GM12878 (cell line): ENCODE measurements around the gene NCAM2. TPM values are rescaled to one million over a fixed set of nuclear protein-coding genes. Genes with fewer than 3 reads are reported as not detected.

Source experiments
- ATAC-seq: fragments of 200-7000 bp; cut with Tn5 transposase; 3 replicates; pipeline ENCODE4 v1.9.1; 2020; ENCODE audit warnings: mild to moderate bottlenecking, moderate library complexity
- BruUV-seq: library from RNA; stranded (reverse); fragments of 400-500 nt; replicated peaks from 2 replicates; lab custom pipeline; 2021; lab: Mats Ljungman, UMichigan
- CTCF ChIA-PET: fragments of 300-600 bp; sonication (Branson Sonifier 250); formaldehyde crosslinking; extraction: SDS; loops from one replicate; lab custom pipeline; 2021; ENCODE audit warnings: inconsistent platforms; lab: Yijun Ruan, JAX
- POLR2A ChIA-PET: fragments of 350-600 bp; formaldehyde crosslinking; extraction: SDS; loops from one replicate; lab custom pipeline; 2021; ENCODE audit warnings: inconsistent platforms; lab: Charles Lee
- RAD21 ChIA-PET: fragments of 300-600 bp; sonication (Branson Sonifier 250); formaldehyde crosslinking; loops from one replicate; lab custom pipeline; 2023; ENCODE audit warnings: antibody characterized with exemption; ENCODE audit not compliant: unreplicated experiment; lab: Charles Lee
- SMC1A ChIA-PET: fragments of 300-600 bp; sonication (Branson Sonifier 250); formaldehyde crosslinking; loops from one replicate; lab custom pipeline; 2023; ENCODE audit not compliant: unreplicated experiment, uncharacterized antibody; lab: Charles Lee
- DNase-seq: peaks from one replicate; pipeline ENCODE4 v3.0.0-alpha.2; 2011; ENCODE audit warnings: low read depth, low spot score
- FAIRE-seq: peaks from 3 replicates; lab custom pipeline; 2011; peaks lifted over from hg19 to GRCh38; lab: Jason Lieb, UNC
- H2AFZ ChIP-seq: 2 replicates; pipeline ENCODE4 v1.6.0; 2011; ENCODE audit warnings: low read depth, low read length, control low read depth; ENCODE audit not compliant: control insufficient read depth
- H3K27ac ChIP-seq: 2 replicates; pipeline ENCODE4 v1.5.1; 2011; ENCODE audit warnings: control low read depth; ENCODE audit not compliant: control insufficient read depth, insufficient read depth
- H3K27me3 ChIP-seq, 2 experiments: replicated peaks in 1 of 2; 2 replicates each; pipeline versions ENCODE4 v1.6.0 to v1.6.1; 2011; ENCODE audit warnings: low read length in 1 of 2; ENCODE audit not compliant: control insufficient read depth in 2 of 2, insufficient read depth in 2 of 2
- H3K36me3 ChIP-seq, 2 experiments: 2 replicates each; pipeline ENCODE4 v1.5.1; 2011; ENCODE audit warnings: low read length in 1 of 2; ENCODE audit not compliant: control insufficient read depth in 2 of 2, insufficient read depth in 2 of 2
- H3K4me1 ChIP-seq: 2 replicates; pipeline ENCODE4 v1.6.1; 2011; ENCODE audit warnings: mild to moderate bottlenecking, low read length, moderate library complexity, mixed read lengths; ENCODE audit not compliant: control insufficient read depth, insufficient read depth
- H3K4me2 ChIP-seq: 2 replicates; pipeline ENCODE4 v1.6.0; 2011; ENCODE audit warnings: control low read depth; ENCODE audit not compliant: control insufficient read depth, insufficient read depth
- H3K4me3 ChIP-seq: fragments of 200-600 bp; sonication (generic); 2 replicates; pipeline ENCODE4 v1.5.1; 2016
- H3K79me2 ChIP-seq: 2 replicates; pipeline ENCODE4 v1.6.0; 2011; ENCODE audit warnings: low read length; ENCODE audit not compliant: control insufficient read depth, insufficient read depth
- H3K9ac ChIP-seq: 2 replicates; pipeline ENCODE4 v1.8.0; 2011; ENCODE audit warnings: low read length, control low read depth, mixed read lengths; ENCODE audit not compliant: control insufficient read depth, insufficient read depth
- H3K9me3 ChIP-seq: replicated peaks from 3 replicates; pipeline ENCODE4 v1.5.1; 2011; ENCODE audit warnings: mild to moderate bottlenecking, low read length; ENCODE audit not compliant: control insufficient read depth, insufficient read depth
- H4K20me1 ChIP-seq: 2 replicates; pipeline ENCODE4 v1.6.0; 2011; ENCODE audit not compliant: control insufficient read depth, insufficient read depth
- BHLHE40 ChIP-seq, 2 experiments: fragments of 450-650 bp in 1 of 2; IDR thresholded peaks; 2 replicates each; pipeline ENCODE4 v1.6.1; 2011 to 2017; ENCODE audit warnings: low read depth in 2 of 2, borderline replicate concordance in 1 of 2, improper control_type of control experiment in 1 of 2, low read length in 1 of 2, mild to moderate bottlenecking in 1 of 2
- BMI1 ChIP-seq: fragments of 450-650 bp; IDR thresholded peaks from 2 replicates; pipeline ENCODE4 v1.6.1; 2016; ENCODE audit warnings: mild to moderate bottlenecking, moderate library complexity, borderline replicate concordance
- CBX3 ChIP-seq: fragments of 200-600 bp; sonication (generic); IDR thresholded peaks from 2 replicates; pipeline ENCODE4 v1.6.1; 2016; ENCODE audit warnings: low read depth, borderline replicate concordance
- HDAC2 ChIP-seq: fragments of 200-600 bp; sonication (generic); IDR thresholded peaks from 2 replicates; pipeline ENCODE4 v1.6.1; 2017
- MEF2A ChIP-seq: IDR thresholded peaks from 2 replicates; pipeline ENCODE4 v1.6.1; 2011; ENCODE audit warnings: low read depth, mild to moderate bottlenecking, low read length, moderate library complexity; ENCODE audit not compliant: insufficient read depth
- MYB ChIP-seq: fragments of 150-350 bp; IDR thresholded peaks from 2 replicates; pipeline ENCODE4 v1.6.1; 2014; ENCODE audit warnings: mild to moderate bottlenecking, low read depth, low read length, borderline replicate concordance
- NR2C2 ChIP-seq: IDR thresholded peaks from 2 replicates; pipeline ENCODE4 v1.6.1; 2011; ENCODE audit warnings: borderline replicate concordance, low read depth; ENCODE audit not compliant: control insufficient read depth, insufficient read length
- POLR2A ChIP-seq: IDR thresholded peaks from 2 replicates; pipeline ENCODE4 v1.6.1; 2011; ENCODE audit warnings: low read depth, mild to moderate bottlenecking, low read length
- STAT1 ChIP-seq: fragments of 450-650 bp; conservative IDR thresholded peaks from 2 replicates; pipeline ENCODE4 v1.6.1; 2014; ENCODE audit warnings: antibody characterized with exemption, mild to moderate bottlenecking
- TCF3 ChIP-seq: IDR thresholded peaks from 2 replicates; pipeline ENCODE4 v1.6.1; 2012; ENCODE audit warnings: low read depth, mild to moderate bottlenecking, low read length, borderline replicate concordance; ENCODE audit not compliant: insufficient read depth
- YBX1 ChIP-seq: fragments of 450-650 bp; IDR thresholded peaks from 2 replicates; pipeline ENCODE4 v1.6.1; 2016; ENCODE audit warnings: antibody characterized with exemption
- ZNF24 ChIP-seq: fragments of 450-650 bp; IDR thresholded peaks from 2 replicates; pipeline ENCODE4 v1.6.1; 2017; ENCODE audit warnings: antibody characterized with exemption, mild to moderate bottlenecking
- WGBS: methylation state at CpG from one replicate; pipeline ENCODE4 v1.1.6; 2016; ENCODE audit warnings: low lambda C conversion rate; ENCODE audit not compliant: insufficient replicate concordance, insufficient coverage; ENCODE audit errors: missing lambda C conversion rate; 5-methylcytosine and 5-hydroxymethylcytosine counted together
- in situ Hi-C: fragments of 300-500 bp; cut with MboI; formaldehyde crosslinking; loops from 9 replicates; pipeline ENCODE4 v1.14.3; 2018; ENCODE audit warnings: mixed read lengths
- intact Hi-C: fragments of 100-400 bp; cut with micrococcal nuclease; formaldehyde crosslinking; loops from one replicate; pipeline ENCODE4 v1.14.2; 2022; ENCODE audit not compliant: unreplicated experiment
- polyA plus RNA-seq, 11 experiments: library from polyadenylated mRNA; depleted of rRNA in 4 of 11; unstranded in 6 of 11; stranded (reverse) in 5 of 11; fragments of >200 nt; fragmentation: Nextera tagmentation in 4 of 11; fragmentation: Illumina TruSeq in 1 of 11; extraction: Ambion mirVana in 4 of 11; extraction: Trizol in 1 of 11; gene quantifications; 1 replicate in 1 of 11; 2 replicates in 10 of 11; pipeline versions ENCODE4 v1.2.1 to v1.2.3, GENCODE V29; 2011 to 2016; ENCODE audit warnings: inconsistent platforms in 2 of 11, missing spikeins in 2 of 11, low read depth in 1 of 11
- total RNA-seq, 4 experiments: library from RNA; depleted of rRNA in 3 of 4; stranded (reverse); fragments of >200 nt in 3 of 4; fragmentation: Illumina TruSeq in 1 of 4; extraction: Trizol in 1 of 4; gene quantifications; 2 replicates each; pipeline versions ENCODE4 v1.2.1 to v1.2.3, GENCODE V29; 2013 to 2021
- TF ChIP-seq, protein P1 (sequence below): IDR thresholded peaks from 2 replicates; pipeline ENCODE4 v1.6.1; 2012; ENCODE audit warnings: low read depth, low read length, improper control_type of control experiment
- TF ChIP-seq, protein P2 (sequence below): IDR thresholded peaks from 2 replicates; pipeline ENCODE4 v1.6.1; 2012; ENCODE audit warnings: mild to moderate bottlenecking, low read depth, low read length
- TF ChIP-seq, protein P3 (sequence below): fragments of 450-650 bp; IDR thresholded peaks from 2 replicates; pipeline ENCODE4 v1.6.1; 2016; ENCODE audit warnings: mild to moderate bottlenecking

The NCAM2 gene
- total and polyA plus RNA-seq, 10 of the 15 experiments (the other 5 are each of a cell fraction or from before 2014, with no cell fraction given) = 0.23 to 0.27 TPM; not detected in 8

DNA sequence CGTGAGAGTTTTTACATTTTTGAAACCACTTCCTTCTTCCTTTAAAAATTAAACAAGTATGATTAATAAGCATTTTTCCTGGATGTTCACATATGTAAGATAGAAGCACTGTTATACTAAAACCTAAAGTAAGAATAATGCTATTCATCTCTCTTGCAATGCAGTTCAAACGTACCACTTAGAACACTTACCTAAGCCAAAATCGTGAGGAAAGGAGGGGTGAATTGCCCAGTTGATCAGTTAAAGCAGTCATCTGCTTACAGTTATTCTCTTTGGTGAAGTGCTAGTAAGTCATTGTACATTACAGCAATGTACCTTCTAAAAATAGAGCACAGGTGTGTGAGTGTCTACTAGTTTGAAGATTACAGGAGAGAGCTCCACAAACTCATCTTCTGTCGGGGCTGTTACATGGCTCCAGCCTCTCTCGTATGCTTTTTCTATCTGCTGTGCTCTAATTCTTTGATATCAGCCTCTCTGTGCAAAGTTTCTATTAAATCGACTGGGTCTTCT is 3.4 kb downstream of the NCAM2 start (continued):
- TF ChIP-seq MEF2A (no peak), BMI1 (no peak)

DNA sequence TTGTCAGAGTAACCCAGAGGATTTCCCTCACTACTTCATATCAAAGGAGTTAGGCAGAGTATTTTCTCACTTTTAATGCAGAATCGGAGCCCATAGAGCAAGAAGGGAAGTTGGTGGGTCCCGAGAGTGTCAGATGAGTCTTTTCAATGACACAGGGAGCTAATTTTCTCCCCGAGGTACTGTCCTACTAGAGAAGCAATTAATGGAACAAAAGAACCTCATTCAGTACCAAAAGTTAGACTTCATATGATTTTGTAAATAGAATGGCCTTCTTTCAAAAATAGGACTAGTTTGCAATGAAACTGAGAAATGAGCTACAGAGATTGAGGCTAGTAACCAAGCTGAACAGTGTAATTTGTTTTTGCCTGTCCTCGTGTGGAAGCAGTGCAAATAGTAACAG is 3.9 kb downstream of the NCAM2 start:
- Histone ChIP-seq H3K79me2 (no peaks in the 10 kb centered on the region), H3K4me3 (no peak overlapping the region), H3K9ac (no peak overlapping the region), H3K4me2 (no peak overlapping the region), H3K27ac (no peak overlapping the region), H3K9me3 (no peaks in the 10 kb centered on the region), H4K20me1 (no peaks in the 10 kb centered on the region), H3K27me3 (no peaks in the 10 kb centered on the region; a peak in 1 of 4 replicates), H3K4me1 (no peaks in the 10 kb centered on the region), H2AFZ (no peak overlapping the region), H3K36me3 (no peaks in the 10 kb centered on the region)
- intact Hi-C loops (loop anchor here (5.0 kb wide), 2 partner anchors 100 to 1790 kb away; no protein-coding TSS in a partner anchor), in situ Hi-C loops (loop anchor here (25.0 kb wide), 1 partner anchor 1785 kb away; no protein-coding TSS in a partner anchor)
- SMC1A ChIA-PET = interaction anchor here (1.1 to 2.8 kb wide), 2 partner anchors 99 to 112 kb away, joined by 3 to 13 read pairs; no protein-coding TSS in a partner anchor
- no TSS peak for BruUV-seq
- TF ChIP-seq HDAC2 (no peak), NR2C2 (no peak), ZNF24 (no peak), YBX1 (no peak), TCF3 (no peak), POLR2A (no peak), STAT1 (no peak), CBX3 (no peak), MYB (no peak), BHLHE40 (IDR thresholded peaks at IDR 0.05; ENCODE audit: borderline replicate concordance in 1 of 2, low read depth in 2 of 2, low read length in 1 of 2) (no peak)
- TF ChIP-seq, protein P1, sequence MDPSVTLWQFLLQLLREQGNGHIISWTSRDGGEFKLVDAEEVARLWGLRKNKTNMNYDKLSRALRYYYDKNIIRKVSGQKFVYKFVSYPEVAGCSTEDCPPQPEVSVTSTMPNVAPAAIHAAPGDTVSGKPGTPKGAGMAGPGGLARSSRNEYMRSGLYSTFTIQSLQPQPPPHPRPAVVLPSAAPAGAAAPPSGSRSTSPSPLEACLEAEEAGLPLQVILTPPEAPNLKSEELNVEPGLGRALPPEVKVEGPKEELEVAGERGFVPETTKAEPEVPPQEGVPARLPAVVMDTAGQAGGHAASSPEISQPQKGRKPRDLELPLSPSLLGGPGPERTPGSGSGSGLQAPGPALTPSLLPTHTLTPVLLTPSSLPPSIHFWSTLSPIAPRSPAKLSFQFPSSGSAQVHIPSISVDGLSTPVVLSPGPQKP = no peak
- TF ChIP-seq, protein P2, sequence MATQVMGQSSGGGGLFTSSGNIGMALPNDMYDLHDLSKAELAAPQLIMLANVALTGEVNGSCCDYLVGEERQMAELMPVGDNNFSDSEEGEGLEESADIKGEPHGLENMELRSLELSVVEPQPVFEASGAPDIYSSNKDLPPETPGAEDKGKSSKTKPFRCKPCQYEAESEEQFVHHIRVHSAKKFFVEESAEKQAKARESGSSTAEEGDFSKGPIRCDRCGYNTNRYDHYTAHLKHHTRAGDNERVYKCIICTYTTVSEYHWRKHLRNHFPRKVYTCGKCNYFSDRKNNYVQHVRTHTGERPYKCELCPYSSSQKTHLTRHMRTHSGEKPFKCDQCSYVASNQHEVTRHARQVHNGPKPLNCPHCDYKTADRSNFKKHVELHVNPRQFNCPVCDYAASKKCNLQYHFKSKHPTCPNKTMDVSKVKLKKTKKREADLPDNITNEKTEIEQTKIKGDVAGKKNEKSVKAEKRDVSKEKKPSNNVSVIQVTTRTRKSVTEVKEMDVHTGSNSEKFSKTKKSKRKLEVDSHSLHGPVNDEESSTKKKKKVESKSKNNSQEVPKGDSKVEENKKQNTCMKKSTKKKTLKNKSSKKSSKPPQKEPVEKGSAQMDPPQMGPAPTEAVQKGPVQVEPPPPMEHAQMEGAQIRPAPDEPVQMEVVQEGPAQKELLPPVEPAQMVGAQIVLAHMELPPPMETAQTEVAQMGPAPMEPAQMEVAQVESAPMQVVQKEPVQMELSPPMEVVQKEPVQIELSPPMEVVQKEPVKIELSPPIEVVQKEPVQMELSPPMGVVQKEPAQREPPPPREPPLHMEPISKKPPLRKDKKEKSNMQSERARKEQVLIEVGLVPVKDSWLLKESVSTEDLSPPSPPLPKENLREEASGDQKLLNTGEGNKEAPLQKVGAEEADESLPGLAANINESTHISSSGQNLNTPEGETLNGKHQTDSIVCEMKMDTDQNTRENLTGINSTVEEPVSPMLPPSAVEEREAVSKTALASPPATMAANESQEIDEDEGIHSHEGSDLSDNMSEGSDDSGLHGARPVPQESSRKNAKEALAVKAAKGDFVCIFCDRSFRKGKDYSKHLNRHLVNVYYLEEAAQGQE = no peak
- TF ChIP-seq, protein P3, sequence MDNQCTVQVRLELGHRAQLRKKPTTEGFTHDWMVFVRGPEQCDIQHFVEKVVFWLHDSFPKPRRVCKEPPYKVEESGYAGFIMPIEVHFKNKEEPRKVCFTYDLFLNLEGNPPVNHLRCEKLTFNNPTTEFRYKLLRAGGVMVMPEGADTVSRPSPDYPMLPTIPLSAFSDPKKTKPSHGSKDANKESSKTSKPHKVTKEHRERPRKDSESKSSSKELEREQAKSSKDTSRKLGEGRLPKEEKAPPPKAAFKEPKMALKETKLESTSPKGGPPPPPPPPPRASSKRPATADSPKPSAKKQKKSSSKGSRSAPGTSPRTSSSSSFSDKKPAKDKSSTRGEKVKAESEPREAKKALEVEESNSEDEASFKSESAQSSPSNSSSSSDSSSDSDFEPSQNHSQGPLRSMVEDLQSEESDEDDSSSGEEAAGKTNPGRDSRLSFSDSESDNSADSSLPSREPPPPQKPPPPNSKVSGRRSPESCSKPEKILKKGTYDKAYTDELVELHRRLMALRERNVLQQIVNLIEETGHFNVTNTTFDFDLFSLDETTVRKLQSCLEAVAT = no peak
- DNase-seq (no peak), ATAC-seq (no peak), FAIRE-seq (no peak)
- CTCF ChIA-PET = interaction anchor here (1.0 kb wide), 1 partner anchor 1789 kb away, joined by 4 read pairs; no protein-coding TSS in a partner anchor
- POLR2A ChIA-PET = no interaction called here
- RAD21 ChIA-PET = no interaction called here
- WGBS = 0% methylated on average over 4 of the region's 4 CpGs
